CD14-positive monocyte (primary cell): ENCODE data around the gene NKIRAS2. TPM values are rescaled to one million over a fixed set of nuclear protein-coding genes. Genes with fewer than 3 reads are reported as not detected.

Source experiments
- DNase-seq, 3 donors: peaks; one replicate each; pipeline ENCODE4 v3.0.0-alpha.2; 2011 to 2022
- H2AFZ ChIP-seq: 2 replicates; pipeline ENCODE4 v1.6.0; 2012; ENCODE audit warnings: mild to moderate bottlenecking, low read depth, low read length, inconsistent platforms; ENCODE audit not compliant: insufficient read depth, poor library complexity, severe bottlenecking
- H3K27ac ChIP-seq, 2 donors: 1 replicate in 1 of 2; 2 replicates in 1 of 2; pipeline ENCODE4 v1.5.1; 2012 to 2013; ENCODE audit warnings: low read length in 2 of 2, control low read depth in 1 of 2, inconsistent platforms in 1 of 2, low read depth in 1 of 2, mild to moderate bottlenecking in 1 of 2
- H3K27me3 ChIP-seq, 2 donors: one replicate each; pipeline versions ENCODE4 v1.6.0 to v1.6.1; 2011 to 2013; ENCODE audit warnings: low read length in 2 of 2; ENCODE audit not compliant: control insufficient read depth in 2 of 2, insufficient read depth in 2 of 2
- H3K36me3 ChIP-seq, 2 donors: replicated peaks in 1 of 2; 1 replicate in 1 of 2; 2 replicates in 1 of 2; pipeline versions ENCODE4 v1.5.1 to v1.6.1; 2012 to 2013; ENCODE audit warnings: low read length in 2 of 2, control low read depth in 1 of 2, inconsistent platforms in 1 of 2, mild to moderate bottlenecking in 1 of 2; ENCODE audit not compliant: insufficient read depth in 2 of 2, control insufficient read depth in 1 of 2
- H3K4me1 ChIP-seq, 2 donors: 1 replicate in 1 of 2; 2 replicates in 1 of 2; pipeline versions ENCODE4 v1.5.1 to v1.6.1; 2012 to 2013; ENCODE audit warnings: low read length in 2 of 2, control low read depth in 1 of 2, inconsistent platforms in 1 of 2, mild to moderate bottlenecking in 1 of 2, moderate library complexity in 1 of 2; ENCODE audit not compliant: insufficient read depth in 2 of 2, control insufficient read depth in 1 of 2
- H3K4me2 ChIP-seq: replicated peaks from 2 replicates; pipeline ENCODE3; 2012; ENCODE audit warnings: low read length, moderate library complexity, mild to moderate bottlenecking; ENCODE audit not compliant: poor library complexity, severe bottlenecking; ENCODE audit errors: extremely low read depth
- H3K4me3 ChIP-seq, 3 experiments: fragments of 200-600 bp in 1 of 3; sonication (generic) in 1 of 3; replicated peaks in 1 of 3; 1 replicate in 2 of 3; 2 replicates in 1 of 3; pipeline ENCODE4 v1.5.1; 2011 to 2013; ENCODE audit warnings: low read length in 3 of 3, mild to moderate bottlenecking in 3 of 3, control low read depth in 2 of 3, low read depth in 2 of 3, inconsistent platforms in 1 of 3, moderate library complexity in 1 of 3
- H3K79me2 ChIP-seq: 2 replicates; pipeline ENCODE4 v1.6.0; 2012; ENCODE audit warnings: mild to moderate bottlenecking, control low read depth, inconsistent platforms, low read length, moderate library complexity; ENCODE audit not compliant: insufficient read depth
- H3K9ac ChIP-seq: 2 replicates; pipeline ENCODE4 v1.6.0; 2017; ENCODE audit warnings: low read length, mild to moderate bottlenecking; ENCODE audit not compliant: insufficient read depth, poor library complexity, severe bottlenecking
- H3K9me3 ChIP-seq, 2 donors: replicated peaks in 1 of 2; 1 replicate in 1 of 2; 2 replicates in 1 of 2; pipeline versions ENCODE4 v1.5.1 to v1.6.1; 2012 to 2013; ENCODE audit warnings: low read length in 2 of 2, control low read depth in 1 of 2; ENCODE audit not compliant: control insufficient read depth in 1 of 2, insufficient read depth in 1 of 2
- H4K20me1 ChIP-seq: 2 replicates; pipeline ENCODE4 v1.6.0; 2012; ENCODE audit warnings: mild to moderate bottlenecking, low read length, control low read depth, moderate library complexity; ENCODE audit not compliant: insufficient read depth
- H3K27ac Mint-ChIP-seq, 7 donors: one replicate each; pipeline ENCODE4 v1.8.0; 2020; ENCODE audit warnings: mild to moderate bottlenecking in 7 of 7, mixed read lengths in 7 of 7, moderate library complexity in 6 of 7, inconsistent platforms in 2 of 7
- H3K27me3 Mint-ChIP-seq, 3 donors: one replicate each; pipeline ENCODE4 v1.8.0; 2021 to 2022; ENCODE audit warnings: low read depth in 3 of 3, mild to moderate bottlenecking in 3 of 3, mixed read lengths in 3 of 3, moderate library complexity in 3 of 3, inconsistent platforms in 1 of 3
- H3K36me3 Mint-ChIP-seq, 2 donors: one replicate each; pipeline ENCODE4 v1.8.0; 2020; ENCODE audit warnings: mixed read lengths in 2 of 2, inconsistent platforms in 1 of 2, mild to moderate bottlenecking in 1 of 2
- H3K4me1 Mint-ChIP-seq: one replicate; pipeline ENCODE4 v1.8.0; 2020; ENCODE audit warnings: mild to moderate bottlenecking, mixed read lengths
- H3K4me3 Mint-ChIP-seq, 2 donors: one replicate each; pipeline ENCODE4 v1.8.0; 2020; ENCODE audit warnings: mild to moderate bottlenecking in 2 of 2, mixed read lengths in 2 of 2, moderate library complexity in 1 of 2
- H3K9me3 Mint-ChIP-seq, 7 donors: one replicate each; pipeline ENCODE4 v1.8.0; 2020 to 2022; ENCODE audit warnings: mixed read lengths in 7 of 7, mild to moderate bottlenecking in 6 of 7, moderate library complexity in 6 of 7, inconsistent platforms in 2 of 7
- WGBS: methylation state at CpG from one replicate; pipeline ENCODE4 v1.1.5; 2013; ENCODE audit warnings: missing lambda C conversion rate; ENCODE audit not compliant: insufficient coverage; 5-methylcytosine and 5-hydroxymethylcytosine counted together
- intact Hi-C, 2 donors: fragments of 100-400 bp; cut with micrococcal nuclease; formaldehyde crosslinking; loops; one replicate each; pipeline versions ENCODE4 v1.15.0 to v1.15.1; 2023
- polyA plus RNA-seq, 3 donors: library from polyadenylated mRNA; depleted of rRNA in 1 of 3; unstranded in 2 of 3; stranded (reverse) in 1 of 3; fragments of 300-500 nt in 2 of 3; fragments of >200 nt in 1 of 3; fragmentation: Illumina TruSeq in 2 of 3; gene quantifications; 1 replicate in 2 of 3; 2 replicates in 1 of 3; pipeline ENCODE4 v1.2.3, GENCODE V29; 2012 to 2021
- TF ChIP-seq, protein P1 (sequence below): fragments of 200-600 bp; IDR thresholded peaks from one replicate; pipeline ENCODE4 v1.8.0; 2022; ENCODE audit warnings: antibody characterized with exemption, mild to moderate bottlenecking

Gene NKIRAS2
- polyA plus RNA-seq, 3 donors: 51.1 to 77.1 (median 69.9) TPM

DNA sequence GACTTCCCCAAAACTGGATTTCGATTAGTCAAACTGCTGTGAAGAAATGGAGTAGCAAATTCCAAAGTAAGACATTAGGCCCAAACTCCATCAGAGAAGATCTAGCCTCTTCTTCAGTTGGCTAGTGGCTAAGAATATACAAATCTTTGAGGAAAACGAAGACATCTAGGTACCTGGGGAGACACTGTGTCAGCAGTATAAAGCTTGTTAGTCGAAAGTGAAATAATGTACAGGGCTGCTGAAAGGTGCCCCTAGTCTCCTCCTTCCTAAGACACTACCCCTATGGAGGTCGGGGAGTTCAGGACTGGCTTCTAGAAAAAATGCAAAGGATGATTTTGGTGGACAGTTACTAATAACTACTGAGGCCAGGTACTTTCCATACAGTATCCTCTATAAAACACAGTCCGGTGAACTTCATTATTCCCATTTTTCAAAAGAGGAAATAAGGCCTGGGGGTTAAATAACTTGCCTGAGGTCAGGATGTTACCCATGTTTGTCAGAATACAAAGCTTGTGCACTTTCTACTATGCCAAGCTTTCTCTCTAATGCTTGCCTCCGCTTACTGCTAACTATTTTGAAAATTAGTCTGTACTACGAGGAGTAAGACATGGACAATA, 17.6 kb upstream of the NKIRAS2 start:
- H3K9me3 Mint-ChIP-seq: no peaks in the 10 kb centered on the region

DNA sequence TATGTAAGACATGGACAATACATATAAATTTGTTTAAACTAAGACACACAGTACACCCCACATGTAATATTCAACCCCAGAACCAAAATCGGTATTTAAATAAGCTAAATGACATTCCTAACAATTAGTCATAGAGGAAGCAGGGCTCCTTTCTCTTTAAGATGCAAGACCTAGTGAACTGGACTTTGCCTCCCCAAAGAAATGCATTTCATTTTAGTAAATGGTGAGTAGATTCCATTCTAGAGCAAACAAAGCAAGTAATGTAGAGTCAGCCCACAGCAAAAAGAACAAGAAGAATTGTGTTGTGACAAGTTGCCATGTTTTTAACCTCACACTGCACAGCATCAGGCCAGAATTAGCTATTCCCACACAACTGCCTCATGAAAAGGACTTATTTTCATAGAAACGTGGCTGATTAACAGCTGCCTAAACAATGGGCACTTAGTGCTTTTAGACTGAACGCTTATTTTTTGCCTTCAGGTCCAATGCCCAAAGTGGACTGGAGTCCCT, 17.0 kb upstream of the NKIRAS2 start:
- Mint-ChIP-seq H3K27ac (peak overlapping the region in 3 of 7 donors; percentile 32 to 65 (median 48)), H3K9me3 (no peaks in the 10 kb centered on the region), H3K36me3 (peaks cover 44 to 56% of the 10 kb centered on the region in 2 donors), H3K4me3 (no peak overlapping the region), H3K27me3 (no peaks in the 10 kb centered on the region), H3K4me1 (peaks cover 50% of the 10 kb centered on the region)
- no peak for DNase-seq
- Histone ChIP-seq H3K4me3 (no peak overlapping the region), H3K36me3 (peaks cover 41 to 62% of the 10 kb centered on the region in 2 donors), H3K9me3 (no peaks in the 10 kb centered on the region), H3K4me1 (peaks cover 11 to 20% of the 10 kb centered on the region in 2 donors), H3K9ac (no peak overlapping the region), H3K27me3 (no peaks in the 10 kb centered on the region), H2AFZ (no peak overlapping the region), H3K79me2 (peaks cover 89% of the 10 kb centered on the region), H4K20me1 (peaks cover 97% of the 10 kb centered on the region), H3K4me2 (no peak overlapping the region), H3K27ac (peak overlapping the region in 1 of 2 donors; percentile 60)
- intact Hi-C loops: no loop called here
- TF ChIP-seq, protein P1, sequence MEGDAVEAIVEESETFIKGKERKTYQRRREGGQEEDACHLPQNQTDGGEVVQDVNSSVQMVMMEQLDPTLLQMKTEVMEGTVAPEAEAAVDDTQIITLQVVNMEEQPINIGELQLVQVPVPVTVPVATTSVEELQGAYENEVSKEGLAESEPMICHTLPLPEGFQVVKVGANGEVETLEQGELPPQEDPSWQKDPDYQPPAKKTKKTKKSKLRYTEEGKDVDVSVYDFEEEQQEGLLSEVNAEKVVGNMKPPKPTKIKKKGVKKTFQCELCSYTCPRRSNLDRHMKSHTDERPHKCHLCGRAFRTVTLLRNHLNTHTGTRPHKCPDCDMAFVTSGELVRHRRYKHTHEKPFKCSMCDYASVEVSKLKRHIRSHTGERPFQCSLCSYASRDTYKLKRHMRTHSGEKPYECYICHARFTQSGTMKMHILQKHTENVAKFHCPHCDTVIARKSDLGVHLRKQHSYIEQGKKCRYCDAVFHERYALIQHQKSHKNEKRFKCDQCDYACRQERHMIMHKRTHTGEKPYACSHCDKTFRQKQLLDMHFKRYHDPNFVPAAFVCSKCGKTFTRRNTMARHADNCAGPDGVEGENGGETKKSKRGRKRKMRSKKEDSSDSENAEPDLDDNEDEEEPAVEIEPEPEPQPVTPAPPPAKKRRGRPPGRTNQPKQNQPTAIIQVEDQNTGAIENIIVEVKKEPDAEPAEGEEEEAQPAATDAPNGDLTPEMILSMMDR: no peak
- WGBS: 100% methylated on average over 2 of the region's 3 CpGs

More for the DNA sequence above, 17.6 kb upstream of the NKIRAS2 start:
- TF ChIP-seq, protein P1: no peak
- H4K20me1 ChIP-seq: peaks cover 97% of the 10 kb centered on the region
- H3K27me3 Mint-ChIP-seq: no peaks in the 10 kb centered on the region
- peaks cover 89% of the 10 kb centered on the region for H3K79me2 ChIP-seq
- H3K4me2 ChIP-seq: no peak overlapping the region
- peak overlapping the region in 1 of 2 donors; percentile 60 for H3K27ac ChIP-seq
- H3K4me3 ChIP-seq: no peak overlapping the region
- DNase-seq: no peak
- H2AFZ ChIP-seq: no peak overlapping the region
- H3K4me1 Mint-ChIP-seq: peaks cover 49% of the 10 kb centered on the region
- peaks cover 48 to 62% of the 10 kb centered on the region in 2 donors for H3K36me3 Mint-ChIP-seq
- H3K4me3 Mint-ChIP-seq: no peak overlapping the region
- intact Hi-C loops: no loop called here
- no peaks in the 10 kb centered on the region for H3K27me3 ChIP-seq
- peak overlapping the region in 1 of 7 donors; percentile 54 for H3K27ac Mint-ChIP-seq
- peaks cover 46 to 68% of the 10 kb centered on the region in 2 donors for H3K36me3 ChIP-seq
- H3K9ac ChIP-seq: no peak overlapping the region
- WGBS: no CpG with 5 or more reads among the region's 7 CpGs
- H3K9me3 ChIP-seq: no peaks in the 10 kb centered on the region
- H3K4me1 ChIP-seq: peaks cover 11 to 20% of the 10 kb centered on the region in 2 donors
